Gastrocnemius medialis (tissue), 4 donors: ENCODE results near the gene NDRG2. TPM values are rescaled to one million over a fixed set of nuclear protein-coding genes. Genes with fewer than 3 reads are reported as not detected.

Experiments used
- ATAC-seq, 2 donors: fragments of 150-250 bp; one replicate each; pipeline ENCODE4 v1.9.1; 2016
- DNase-seq, 2 donors: peaks; one replicate each; pipeline ENCODE4 v3.0.0-alpha.2; 2019
- H3K27ac ChIP-seq, 4 donors: fragments of 200-600 bp; sonication (generic); 1 replicate in 1 of 4; 2 replicates in 3 of 4; pipeline ENCODE4 v1.5.1; 2016 to 2018; ENCODE audit warnings: mild to moderate bottlenecking in 2 of 4, moderate library complexity in 1 of 4
- H3K27me3 ChIP-seq, 3 donors: fragments of 200-600 bp; sonication (generic) in 2 of 3; 1 replicate in 1 of 3; 2 replicates in 2 of 3; pipeline versions ENCODE4 v1.5.1 to v1.6.0; 2016 to 2019; ENCODE audit warnings: mild to moderate bottlenecking in 1 of 3, moderate library complexity in 1 of 3
- H3K36me3 ChIP-seq, 2 donors: fragments of 200-600 bp; sonication (generic) in 1 of 2; one replicate each; pipeline ENCODE4 v1.5.1; 2017 to 2018
- H3K4me1 ChIP-seq, 2 donors: fragments of 200-600 bp; sonication (generic) in 1 of 2; one replicate each; pipeline ENCODE4 v1.5.1; 2016 to 2017; ENCODE audit warnings: mild to moderate bottlenecking in 2 of 2
- H3K4me3 ChIP-seq, 4 donors: fragments of 200-600 bp; sonication (generic) in 3 of 4; 1 replicate in 1 of 4; 2 replicates in 3 of 4; pipeline ENCODE4 v1.5.1; 2016 to 2019; ENCODE audit warnings: mild to moderate bottlenecking in 2 of 4
- H3K9me3 ChIP-seq, 3 donors: fragments of 200-600 bp; sonication (generic) in 2 of 3; 1 replicate in 1 of 3; 2 replicates in 2 of 3; pipeline ENCODE4 v1.5.1; 2016 to 2019
- POLR2A ChIP-seq, 2 donors: fragments of 450-650 bp; IDR thresholded peaks; one replicate each; pipeline ENCODE4 v1.6.1; 2017; ENCODE audit warnings: antibody characterized with exemption in 2 of 2, mild to moderate bottlenecking in 2 of 2, moderate library complexity in 2 of 2
- in situ Hi-C, 4 donors: fragments of 200-750 bp; cut with MboI; loops; one replicate each; pipeline versions ENCODE4 v1.15.0 to v1.8.0; 2017; ENCODE audit warnings: low sequenced_read_pairs in 4 of 4
- intact Hi-C: fragments of 100-400 bp; cut with DNase I; formaldehyde crosslinking; loops from one replicate; pipeline ENCODE4 v1.15.1; 2023; ENCODE audit warnings: low total_unique reads
- total RNA-seq, 4 donors: library from RNA; depleted of rRNA; stranded (reverse); fragments of >200 nt; gene quantifications; one replicate each; pipeline versions ENCODE4 v1.1.0 to v1.2.3, GENCODE V29; 2016
- TF ChIP-seq, protein P1 (sequence below), 5 experiments: fragments of 450-650 bp in 3 of 5; fragments of 200-600 bp in 2 of 5; sonication (generic) in 2 of 5; IDR thresholded peaks in 4 of 5; conservative IDR thresholded peaks in 1 of 5; 1 replicate in 4 of 5; 2 replicates in 1 of 5; pipeline ENCODE4 v1.5.1; 2016 to 2019; ENCODE audit warnings: antibody characterized with exemption in 5 of 5, mild to moderate bottlenecking in 3 of 5, moderate library complexity in 3 of 5

The NDRG2 gene
- total RNA-seq, 4 donors from 2014 or later = 759 to 2,790 (median 1,841) TPM

- H3K4me3 ChIP-seq = no peak overlapping the region
- peaks cover 0 to 13% of the 10 kb centered on the region in 2 donors for H3K36me3 ChIP-seq
- no peaks in the 10 kb centered on the region for H3K4me1 ChIP-seq
- H3K9me3 ChIP-seq = no peaks in the 10 kb centered on the region
- H3K27ac ChIP-seq = no peak overlapping the region
- intact Hi-C loops (no loop called here), in situ Hi-C loops (no loop called here)
- DNase-seq = no peak
- ATAC-seq = peak in 1 of 2 donors; percentile 4
- no peaks in the 10 kb centered on the region for H3K27me3 ChIP-seq
- TF ChIP-seq, protein P1, sequence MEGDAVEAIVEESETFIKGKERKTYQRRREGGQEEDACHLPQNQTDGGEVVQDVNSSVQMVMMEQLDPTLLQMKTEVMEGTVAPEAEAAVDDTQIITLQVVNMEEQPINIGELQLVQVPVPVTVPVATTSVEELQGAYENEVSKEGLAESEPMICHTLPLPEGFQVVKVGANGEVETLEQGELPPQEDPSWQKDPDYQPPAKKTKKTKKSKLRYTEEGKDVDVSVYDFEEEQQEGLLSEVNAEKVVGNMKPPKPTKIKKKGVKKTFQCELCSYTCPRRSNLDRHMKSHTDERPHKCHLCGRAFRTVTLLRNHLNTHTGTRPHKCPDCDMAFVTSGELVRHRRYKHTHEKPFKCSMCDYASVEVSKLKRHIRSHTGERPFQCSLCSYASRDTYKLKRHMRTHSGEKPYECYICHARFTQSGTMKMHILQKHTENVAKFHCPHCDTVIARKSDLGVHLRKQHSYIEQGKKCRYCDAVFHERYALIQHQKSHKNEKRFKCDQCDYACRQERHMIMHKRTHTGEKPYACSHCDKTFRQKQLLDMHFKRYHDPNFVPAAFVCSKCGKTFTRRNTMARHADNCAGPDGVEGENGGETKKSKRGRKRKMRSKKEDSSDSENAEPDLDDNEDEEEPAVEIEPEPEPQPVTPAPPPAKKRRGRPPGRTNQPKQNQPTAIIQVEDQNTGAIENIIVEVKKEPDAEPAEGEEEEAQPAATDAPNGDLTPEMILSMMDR (IDR thresholded peaks at IDR 0.05 in 4 of 5, conservative IDR thresholded peaks at IDR 0.05 in 1 of 5) = no peak
- TF ChIP-seq POLR2A (IDR thresholded peaks at IDR 0.05) = no peak
Measured at GRCh38 chr14:21001218-21001617, 23.6 kb downstream of the NDRG2 start.

DNA sequence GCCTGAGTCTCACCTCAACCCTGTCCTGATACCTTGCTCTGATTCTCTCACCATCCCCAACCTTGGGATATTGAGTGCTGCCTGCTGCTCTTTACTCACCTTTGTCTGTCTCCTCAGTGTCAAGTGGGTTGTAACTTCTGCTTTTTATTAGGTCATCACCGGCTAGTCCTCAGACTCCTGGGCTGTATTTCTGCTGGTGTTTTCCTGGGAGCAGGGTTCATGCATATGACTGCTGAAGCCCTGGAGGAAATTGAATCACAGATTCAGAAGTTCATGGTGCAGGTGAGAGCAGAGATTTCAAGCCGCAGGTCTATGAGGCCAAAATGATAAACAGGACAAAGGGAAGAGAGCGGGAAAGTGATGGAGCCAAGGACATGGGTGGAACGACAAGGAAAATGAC is 25.3 kb downstream of the NDRG2 start:
- TF ChIP-seq, protein P1 (IDR thresholded peaks at IDR 0.05 in 4 of 5, conservative IDR thresholded peaks at IDR 0.05 in 1 of 5) = no peak
- no peaks in the 10 kb centered on the region for H3K9me3 ChIP-seq
- in situ Hi-C loops = loop anchor here in 2 of 4 donors (25.0 kb wide), 1 partner anchor 662 kb away; the partner anchor contains the start of genes CCNB1IP1 (in 2 of the 2) and PARP2 (in 2 of the 2)
- ATAC-seq = no peak
- intact Hi-C loops = loop anchor here (10.0 kb wide), 1 partner anchor 215 kb away; no protein-coding TSS in a partner anchor
- no peaks in the 10 kb centered on the region for H3K4me1 ChIP-seq
- no peak overlapping the region for H3K4me3 ChIP-seq
- no peak for DNase-seq
- peaks cover 0 to 29% of the 10 kb centered on the region in 2 donors for H3K36me3 ChIP-seq
- no peak overlapping the region for H3K27ac ChIP-seq
- H3K27me3 ChIP-seq = no peaks in the 10 kb centered on the region

DNA sequence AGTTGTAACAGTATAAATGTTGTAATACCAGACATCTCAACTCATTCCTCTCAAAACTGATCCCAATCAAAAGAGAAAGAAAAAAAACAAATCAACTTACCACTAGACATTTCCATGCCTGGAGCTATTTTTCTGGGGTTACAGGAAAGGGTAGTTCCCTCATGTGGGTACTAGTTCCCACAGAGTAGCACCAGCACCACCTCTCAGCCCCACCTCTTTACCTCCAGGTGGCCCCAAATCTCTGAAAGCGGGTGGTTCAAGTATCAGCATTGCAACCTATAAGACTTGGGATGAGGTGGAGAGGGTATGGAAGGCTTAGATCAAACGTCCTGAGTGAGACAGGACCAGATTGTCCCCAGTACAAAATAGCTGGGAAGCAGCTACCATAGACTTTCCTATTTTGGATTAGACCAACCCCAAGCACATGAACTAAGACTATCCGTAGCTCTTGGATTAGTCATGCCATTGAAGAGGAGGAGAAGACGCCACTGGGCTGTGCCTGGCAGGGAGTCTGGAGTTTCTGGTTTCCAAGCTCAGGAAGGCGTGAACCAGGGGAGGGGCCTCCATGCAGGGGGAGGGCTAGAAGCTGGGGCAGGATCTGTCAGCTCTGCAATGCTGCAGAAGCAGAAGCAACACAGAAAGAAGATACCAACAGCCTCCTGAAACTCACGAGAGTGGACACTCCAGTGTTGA is 26.0 kb downstream of the NDRG2 start, which contains the start of gene SLC39A2:
Gene SLC39A2, plus strand, starts transcription at position 620 of the 693 bp plus-strand sequence. CDS start 154 bp downstream, outside the sequence.
- peak; percentile 19 to 67 for ATAC-seq
- H3K4me3 ChIP-seq = no peak within 1 kb of the TSS
- no peaks in the 10 kb centered on the region for H3K27me3 ChIP-seq
- H3K36me3 ChIP-seq = peaks cover 0 to 37% of the 10 kb centered on the region in 2 donors
- intact Hi-C loops = loop anchor here (10.0 kb wide), 1 partner anchor 216 kb away; no protein-coding TSS in a partner anchor
- no peaks in the 10 kb centered on the region for H3K4me1 ChIP-seq
- H3K9me3 ChIP-seq = no peaks in the 10 kb centered on the region
- in situ Hi-C loops = loop anchor here in 2 of 4 donors (25.0 kb wide), 1 partner anchor 662 kb away; the partner anchor contains the start of genes CCNB1IP1 (in 2 of the 2) and PARP2 (in 2 of the 2)
- TF ChIP-seq, protein P1 (IDR thresholded peaks at IDR 0.05 in 4 of 5, conservative IDR thresholded peaks at IDR 0.05 in 1 of 5) = no peak
- TF ChIP-seq POLR2A (IDR thresholded peaks at IDR 0.05) = no peak
- H3K27ac ChIP-seq = no peak within 1 kb of the TSS
- DNase-seq = peak in 1 of 2 donors; percentile 62

- in situ Hi-C loops (loop anchor here in 2 of 4 donors (25.0 kb wide), 1 partner anchor 661 kb away; the partner anchor contains the start of genes CCNB1IP1 (in 2 of the 2) and PARP2 (in 2 of the 2)), intact Hi-C loops (loop anchor here (10.0 kb wide), 1 partner anchor 217 kb away; no protein-coding TSS in a partner anchor)
- no peak overlapping the region for H3K27ac ChIP-seq
- H3K4me1 ChIP-seq = no peaks in the 10 kb centered on the region
- H3K27me3 ChIP-seq = no peaks in the 10 kb centered on the region
- H3K4me3 ChIP-seq = no peak overlapping the region
- H3K9me3 ChIP-seq = no peaks in the 10 kb centered on the region
- DNase-seq (no peak), ATAC-seq (no peak)
- TF ChIP-seq, protein P1 (IDR thresholded peaks at IDR 0.05 in 4 of 5, conservative IDR thresholded peaks at IDR 0.05 in 1 of 5) = no peak
- no peak for TF ChIP-seq POLR2A (IDR thresholded peaks at IDR 0.05)
- H3K36me3 ChIP-seq = peaks cover 0 to 43% of the 10 kb centered on the region in 2 donors
Measured at GRCh38 chr14:20998139-20998538, 26.7 kb downstream of the NDRG2 start.
